WTC11 (cell line): ENCODE data around the gene SREBF2.

ENCODE experiments used
- ATF3 ChIP-seq: sonication (generic); formaldehyde crosslinking; conservative IDR thresholded peaks from 2 replicates; pipeline ENCODE4 v1.8.1; 2022; ENCODE audit warnings: mild to moderate bottlenecking, missing genetic modification reagents
- NR1H2 ChIP-seq: sonication (generic); formaldehyde crosslinking; IDR thresholded peaks from 2 replicates; pipeline ENCODE4 v1.9.0; 2021; ENCODE audit warnings: mild to moderate bottlenecking, moderate library complexity, missing genetic modification reagents
- TCF7 ChIP-seq: sonication (generic); formaldehyde crosslinking; IDR thresholded peaks from 2 replicates; pipeline ENCODE4 v1.8.0; 2022; ENCODE audit warnings: mild to moderate bottlenecking, low read depth, missing genetic modification reagents, moderate library complexity
- TF ChIP-seq, protein P1 (sequence below): fragments of 200-600 bp; IDR thresholded peaks from 2 replicates; pipeline ENCODE4 v1.8.0; 2022; ENCODE audit warnings: antibody characterized with exemption

GRCh38 chr22:41818011-41818410 is 14.9 kb upstream of the SREBF2 start:
- TF ChIP-seq NR1H2 (CRISPR knock-in tag), result no peak
- TF ChIP-seq, protein P1, sequence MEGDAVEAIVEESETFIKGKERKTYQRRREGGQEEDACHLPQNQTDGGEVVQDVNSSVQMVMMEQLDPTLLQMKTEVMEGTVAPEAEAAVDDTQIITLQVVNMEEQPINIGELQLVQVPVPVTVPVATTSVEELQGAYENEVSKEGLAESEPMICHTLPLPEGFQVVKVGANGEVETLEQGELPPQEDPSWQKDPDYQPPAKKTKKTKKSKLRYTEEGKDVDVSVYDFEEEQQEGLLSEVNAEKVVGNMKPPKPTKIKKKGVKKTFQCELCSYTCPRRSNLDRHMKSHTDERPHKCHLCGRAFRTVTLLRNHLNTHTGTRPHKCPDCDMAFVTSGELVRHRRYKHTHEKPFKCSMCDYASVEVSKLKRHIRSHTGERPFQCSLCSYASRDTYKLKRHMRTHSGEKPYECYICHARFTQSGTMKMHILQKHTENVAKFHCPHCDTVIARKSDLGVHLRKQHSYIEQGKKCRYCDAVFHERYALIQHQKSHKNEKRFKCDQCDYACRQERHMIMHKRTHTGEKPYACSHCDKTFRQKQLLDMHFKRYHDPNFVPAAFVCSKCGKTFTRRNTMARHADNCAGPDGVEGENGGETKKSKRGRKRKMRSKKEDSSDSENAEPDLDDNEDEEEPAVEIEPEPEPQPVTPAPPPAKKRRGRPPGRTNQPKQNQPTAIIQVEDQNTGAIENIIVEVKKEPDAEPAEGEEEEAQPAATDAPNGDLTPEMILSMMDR, result no peak
- TF ChIP-seq TCF7 (CRISPR knock-in tag), result no peak
- TF ChIP-seq ATF3 (CRISPR knock-in tag), result no peak
